NT2/D1 (cell line): ENCODE results near the gene PTPRN2.

Experiments
- YY1 ChIP-seq: IDR thresholded peaks from 2 replicates; pipeline ENCODE4 v1.6.1; 2011; ENCODE audit not compliant: insufficient read length, insufficient read depth
- ZNF274 ChIP-seq: IDR thresholded peaks from 2 replicates; pipeline ENCODE4 v1.6.1; 2011; ENCODE audit warnings: mild to moderate bottlenecking, low read depth, low read length

DNA sequence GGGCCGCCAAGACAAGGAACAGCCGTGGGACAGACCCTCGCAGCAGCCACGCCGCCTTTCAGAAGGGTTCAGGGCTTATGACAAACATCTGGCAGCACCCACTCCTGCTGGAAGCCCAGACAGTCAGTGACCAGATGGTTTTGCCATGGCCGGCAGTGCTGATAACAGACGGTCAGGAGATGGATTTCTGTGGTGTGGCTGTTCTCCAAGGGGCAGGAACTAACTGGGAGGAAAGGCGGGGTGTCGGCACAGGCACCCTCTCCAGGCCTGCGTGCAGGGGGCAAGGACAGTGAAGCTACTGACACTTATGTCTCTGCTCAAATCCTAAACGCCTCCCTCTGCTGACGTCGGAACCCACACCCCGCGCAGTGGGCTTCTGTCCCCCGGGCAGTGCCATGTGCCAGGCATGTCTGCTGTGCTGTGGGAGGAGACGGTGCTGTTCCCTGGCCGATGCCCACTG lies 834.8 kb downstream of the PTPRN2 start:
- TF ChIP-seq YY1 (no peak), ZNF274 (no peak)
